Cerebellar cortex (tissue), 1 donor: ENCODE results near the gene PCBP3.
"Not testable (repeated sequence)": the region's sequence is repeated elsewhere in the genome, so short reads cannot be mapped to it uniquely, and the experiment has no call there.

ENCODE experiments used
- DNase-seq: peaks from one replicate; pipeline ENCODE4 v3.0.0-alpha.2; 2015; ENCODE audit warnings: low spot score

PCBP3 gene

DNA sequence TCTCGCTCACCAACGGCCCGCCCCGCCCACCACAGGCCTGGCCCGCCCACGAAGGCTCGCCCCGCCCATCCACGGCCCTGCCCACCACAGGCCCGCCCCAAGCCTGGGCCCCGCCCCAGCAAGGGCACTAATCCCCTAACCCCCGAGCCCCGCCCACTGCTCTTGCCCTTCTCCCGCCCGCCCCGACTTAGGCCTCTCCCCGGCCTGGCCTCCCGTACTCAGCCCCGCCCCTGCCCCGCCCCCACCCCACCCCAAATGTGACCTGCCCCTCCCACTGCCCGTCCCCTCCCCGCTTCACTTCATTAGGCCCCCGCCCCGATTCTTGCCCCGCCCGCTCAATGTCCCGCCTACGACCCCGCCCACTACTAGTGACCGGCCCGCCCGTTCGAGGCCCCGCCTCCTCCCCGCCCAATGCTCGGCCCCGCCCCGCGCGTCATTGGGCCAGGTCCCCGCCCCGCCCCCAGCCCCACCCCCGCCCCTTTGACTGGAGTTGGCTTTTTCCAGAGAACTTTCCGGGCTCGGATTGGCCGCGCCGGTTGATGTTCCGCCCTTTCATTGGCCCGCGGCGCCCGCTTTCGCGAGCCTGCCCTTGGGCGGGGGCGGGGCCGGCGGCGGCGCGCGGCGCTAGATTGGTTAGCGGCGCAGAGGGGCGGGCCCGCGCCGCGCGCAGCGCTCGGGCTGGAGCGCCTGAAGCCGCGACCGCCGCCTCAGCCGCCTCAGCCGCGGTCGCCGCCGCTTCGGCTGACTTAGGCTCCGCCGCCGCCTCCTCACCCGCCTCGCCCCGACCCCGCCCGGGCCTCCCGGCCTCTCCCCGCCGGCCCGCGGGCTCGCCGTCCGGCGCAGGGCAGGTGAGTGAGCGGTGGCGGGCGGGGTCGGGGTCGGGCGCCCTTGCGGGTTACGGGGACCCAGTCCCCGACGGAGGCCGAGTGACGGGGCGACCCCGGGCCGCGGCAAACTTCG, at the start of gene PCBP3:
Gene PCBP3, plus strand, starts transcription at position 705 of the 960 bp plus-strand sequence. CDS start 206,361 bp downstream, outside the sequence.
- peak; percentile 95 for DNase-seq

GRCh38 chr21:45594721-45595489, 48.6 kb upstream of the PCBP3 start:
- no peak for DNase-seq

DNA sequence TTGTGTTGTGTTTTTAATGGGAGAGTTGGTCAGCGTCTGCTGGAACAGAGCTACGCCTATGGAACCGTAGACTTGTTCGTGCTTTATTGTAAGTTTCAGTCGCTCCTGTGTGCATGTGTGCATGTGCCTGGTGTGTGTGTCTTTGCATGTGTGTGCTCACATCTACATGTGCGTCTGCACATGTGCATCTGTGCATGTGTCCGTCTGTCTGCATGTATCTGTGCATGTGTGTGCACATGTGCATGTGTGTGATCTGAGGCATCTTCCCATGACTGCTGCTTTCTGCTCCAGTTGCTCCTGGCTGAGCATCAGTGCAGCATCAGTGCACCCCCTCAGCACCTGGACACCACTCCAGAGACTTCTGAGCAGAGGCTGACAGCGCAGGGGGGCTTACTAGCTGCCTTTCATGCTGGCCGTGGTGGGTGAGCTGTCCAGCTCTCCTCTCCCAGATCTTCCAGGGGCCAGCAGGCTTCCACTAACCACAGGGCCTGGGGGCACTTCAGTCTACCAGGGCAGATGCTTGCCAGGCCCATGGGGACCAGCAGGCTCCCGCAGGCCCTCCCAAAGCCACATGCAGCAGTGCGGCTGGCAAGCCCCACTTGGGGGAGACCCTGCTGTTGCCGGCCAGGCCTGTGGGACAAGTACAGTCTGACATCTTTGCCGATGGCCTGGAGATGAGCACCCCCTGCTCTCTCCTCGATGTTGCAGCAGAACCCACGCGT, 47.8 kb upstream of the PCBP3 start:
- DNase-seq = no peak

- peak; percentile 52 for DNase-seq
These were observed 46.7 kb upstream of the PCBP3 start for GRCh38 chr21:45596704-45597318.

- DNase-seq = no peak
These were observed 45.4 kb upstream of the PCBP3 start for GRCh38 chr21:45598109-45598508.

- DNase-seq = no peak
These were observed 44.9 kb upstream of the PCBP3 start for GRCh38 chr21:45598666-45599065.

GRCh38 chr21:45599146-45599581, 44.4 kb upstream of the PCBP3 start:
- no peak for DNase-seq

GRCh38 chr21:45600248-45600647, 43.3 kb upstream of the PCBP3 start:
- no peak for DNase-seq

- no peak for DNase-seq
These were observed 42.0 kb upstream of the PCBP3 start for GRCh38 chr21:45601551-45601950.

DNA sequence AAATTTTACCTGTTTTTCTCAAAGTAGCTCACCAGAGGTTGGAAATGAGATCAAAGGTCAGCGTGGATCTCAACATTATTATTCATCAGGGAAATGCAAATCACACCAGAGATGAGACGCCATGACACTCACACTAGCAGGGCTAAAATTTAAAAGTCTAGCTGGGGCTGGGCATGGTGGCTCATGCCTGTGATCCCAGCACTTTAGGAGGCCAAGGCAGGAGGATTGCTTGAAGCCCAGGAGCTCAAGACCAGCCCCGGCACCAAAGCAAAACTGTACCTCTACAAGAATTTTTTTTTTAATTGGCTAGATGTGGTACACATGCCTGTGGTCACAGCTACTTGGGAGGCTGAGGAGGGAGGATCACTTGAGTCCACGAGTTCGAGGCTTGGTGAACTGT, 41.4 kb upstream of the PCBP3 start:
- no peak for DNase-seq

DNA sequence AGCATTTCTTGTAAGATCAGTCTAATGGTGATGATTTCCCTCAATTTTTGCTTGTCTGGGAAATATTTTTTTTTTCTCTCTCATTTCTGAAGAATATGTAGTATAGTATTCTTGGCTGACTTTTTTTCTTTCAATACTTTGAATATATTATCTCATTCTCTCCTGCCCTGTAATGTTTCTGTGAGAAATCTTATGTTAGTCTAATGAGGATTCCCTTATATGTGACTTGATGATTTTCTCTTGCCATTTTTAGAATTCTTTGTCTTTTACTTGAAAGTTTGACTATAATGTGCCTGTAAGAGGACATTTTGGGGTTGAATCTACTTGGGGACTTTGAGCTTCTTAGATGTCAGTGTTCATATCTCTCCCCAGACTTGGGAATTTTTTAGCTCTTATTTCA, 40.0 kb upstream of the PCBP3 start:
- DNase-seq = no peak

GRCh38 chr21:45604681-45605080, 38.8 kb upstream of the PCBP3 start:
- not testable (repeated sequence) for DNase-seq

DNA sequence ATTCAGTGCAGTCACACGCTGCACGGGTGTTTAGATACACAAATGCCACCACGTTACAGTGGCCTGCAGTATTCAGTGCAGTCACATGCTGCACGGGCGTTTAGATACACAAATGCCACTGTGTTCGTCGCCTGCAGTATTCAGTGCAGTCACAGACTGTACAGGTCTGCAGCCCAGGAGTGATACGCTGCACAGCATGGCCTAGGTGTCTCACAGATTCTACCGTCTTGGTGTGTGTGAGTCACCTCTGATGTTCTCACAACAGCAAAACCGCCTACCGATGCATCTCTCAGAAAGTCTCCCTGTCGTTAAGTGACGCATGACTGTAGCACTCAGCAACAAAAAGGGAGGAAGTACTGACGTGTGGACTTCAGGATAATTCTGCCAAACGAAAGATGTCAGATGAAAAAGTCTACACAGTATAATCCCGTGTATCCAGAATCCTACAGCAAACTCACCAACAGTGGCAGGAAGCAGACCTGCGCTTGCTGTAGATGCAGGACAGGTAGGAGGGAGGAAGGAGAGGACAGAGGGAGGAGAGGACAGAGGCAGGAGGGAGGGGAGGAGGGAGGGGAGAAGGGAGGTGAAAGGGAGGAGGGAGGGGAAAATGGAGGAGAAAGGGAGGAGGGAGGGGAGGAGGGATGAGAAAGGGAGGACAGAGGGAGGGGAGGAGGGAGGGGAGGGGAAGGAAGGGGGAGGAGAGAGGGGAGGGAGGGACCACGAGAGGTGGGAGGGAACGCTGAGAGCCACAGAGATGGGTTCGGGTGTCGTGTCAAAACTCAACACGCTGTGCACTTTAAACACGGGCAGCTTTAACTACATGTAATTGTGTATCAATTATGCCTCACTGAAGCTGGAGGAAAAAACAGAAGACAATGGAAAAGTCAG, 36.3 kb upstream of the PCBP3 start:
- DNase-seq = no peak

DNA sequence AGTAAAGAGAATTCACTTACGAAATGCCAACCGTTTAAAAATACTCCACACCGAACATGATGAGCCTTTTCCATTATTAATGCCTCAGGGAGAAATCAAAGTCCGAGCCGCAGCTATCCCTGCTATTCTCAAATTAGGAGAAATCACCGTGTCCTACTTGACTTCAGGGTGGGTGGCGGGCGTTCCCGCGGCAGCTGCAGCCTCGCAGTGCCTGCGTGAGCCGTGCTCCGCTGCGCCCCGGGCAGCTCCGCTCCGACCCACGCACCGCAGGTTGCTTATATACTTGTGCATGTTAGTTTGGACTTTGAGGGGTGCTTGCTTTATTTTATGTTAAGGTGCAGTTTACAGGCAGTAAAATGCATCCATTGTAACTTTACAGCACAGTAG, 35.6 kb upstream of the PCBP3 start:
- DNase-seq = no peak

GRCh38 chr21:45608747-45609470, 34.6 kb upstream of the PCBP3 start:
- peak; percentile 39 for DNase-seq

GRCh38 chr21:45609616-45610015, 33.9 kb upstream of the PCBP3 start:
- DNase-seq = not testable (repeated sequence)

DNA sequence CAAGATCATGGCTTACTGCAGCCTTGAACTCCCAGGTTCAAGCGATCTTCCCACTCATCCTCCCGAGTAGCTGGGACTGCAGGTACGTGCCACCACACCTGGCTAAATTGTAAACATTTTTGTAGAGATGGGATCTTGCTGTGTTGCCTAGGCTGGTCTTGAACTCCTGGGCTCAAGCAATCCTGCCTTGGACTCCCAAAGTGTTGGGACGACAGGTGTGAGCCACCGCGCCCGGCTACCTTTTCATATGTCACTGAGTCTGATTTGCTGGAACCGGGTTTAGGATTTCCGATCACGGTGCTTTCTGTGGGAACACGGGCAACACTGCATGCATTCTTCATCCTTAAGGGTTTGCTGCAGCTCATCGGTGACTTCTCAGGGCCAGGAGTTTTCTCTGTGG, 32.2 kb upstream of the PCBP3 start:
- no peak for DNase-seq

GRCh38 chr21:45611939-45612664, 31.4 kb upstream of the PCBP3 start:
- peak; percentile 85 for DNase-seq

- not testable (repeated sequence) for DNase-seq
These were observed 30.9 kb upstream of the PCBP3 start for GRCh38 chr21:45612665-45613019.
